Mesothelial cell of epicardium (in vitro differentiated cells): ENCODE measurements around the gene FZD4. TPM values are rescaled to one million over a fixed set of nuclear protein-coding genes. Genes with fewer than 3 reads are reported as not detected.
"Not testable (repeated sequence)": the region's sequence is repeated elsewhere in the genome, so short reads cannot be mapped to it uniquely, and the experiment has no call there.

Experiments
- DNase-seq, 2 experiments: peaks; one replicate each; pipeline ENCODE4 v3.0.0; 2021; ENCODE audit warnings: low spot score in 2 of 2; ENCODE audit not compliant: unreplicated experiment in 2 of 2
- H3K27ac Mint-ChIP-seq: 2 replicates; pipeline ENCODE4 v1.8.0; 2021; ENCODE audit warnings: mixed read lengths
- H3K27me3 Mint-ChIP-seq: 2 replicates; pipeline ENCODE4 v1.8.0; 2021; ENCODE audit warnings: low read depth, mixed read lengths
- H3K36me3 Mint-ChIP-seq: 2 replicates; pipeline ENCODE4 v1.8.0; 2021; ENCODE audit warnings: mixed read lengths
- H3K4me1 Mint-ChIP-seq: 2 replicates; pipeline ENCODE4 v1.8.0; 2021; ENCODE audit warnings: mixed read lengths
- H3K4me3 Mint-ChIP-seq: 2 replicates; pipeline ENCODE4 v1.8.0; 2021; ENCODE audit warnings: mild to moderate bottlenecking, moderate library complexity, mixed read lengths
- H3K9me3 Mint-ChIP-seq: 2 replicates; pipeline ENCODE4 v1.8.0; 2021; ENCODE audit warnings: mixed read lengths
- CTCF ChIP-seq: fragments of 200-600 bp; sonication (generic); IDR thresholded peaks from one replicate; pipeline ENCODE4 v1.5.0; 2021; ENCODE audit warnings: antibody characterized with exemption; ENCODE audit not compliant: unreplicated experiment
- total RNA-seq: library from RNA; stranded (reverse); gene quantifications from 3 replicates; pipeline ENCODE4 v1.2.1, GENCODE V29; 2021

FZD4 gene
- total RNA-seq, 1 donor from 2014 or later: 20.7 TPM

GRCh38 chr11:86938900-86939880 is 16.0 kb downstream of the FZD4 start:
- H3K4me3 Mint-ChIP-seq: no peak overlapping the region
- peaks cover 66% of the 10 kb centered on the region for H3K4me1 Mint-ChIP-seq
- TF ChIP-seq CTCF: peak; percentile 77

GRCh38 chr11:86938203-86938899 is 16.8 kb downstream of the FZD4 start:
- Mint-ChIP-seq H3K36me3 (no peaks in the 10 kb centered on the region), H3K27ac (peak overlapping the region; percentile 82), H3K9me3 (no peaks in the 10 kb centered on the region), H3K4me3 (peak overlapping the region; percentile 1), H3K4me1 (peaks cover 70% of the 10 kb centered on the region), H3K27me3 (no peaks in the 10 kb centered on the region)
- no peak for TF ChIP-seq CTCF
- no peak for DNase-seq

More at GRCh38 chr11:86938900-86939880, 16.0 kb downstream of the FZD4 start:
- no peak for DNase-seq
- H3K27ac Mint-ChIP-seq: peak overlapping the region; percentile 97
- no peaks in the 10 kb centered on the region for H3K9me3 Mint-ChIP-seq
- peaks cover 4% of the 10 kb centered on the region for H3K36me3 Mint-ChIP-seq
- no peaks in the 10 kb centered on the region for H3K27me3 Mint-ChIP-seq

- Mint-ChIP-seq H3K4me1 (peaks cover 80% of the 10 kb centered on the region), H3K27ac (peak overlapping the region; percentile 82)
- H3K9me3 Mint-ChIP-seq, H3K4me3 Mint-ChIP-seq, H3K27me3 Mint-ChIP-seq, DNase-seq, H3K36me3 Mint-ChIP-seq: not testable (repeated sequence)
These were observed 17.9 kb downstream of the FZD4 start for GRCh38 chr11:86937193-86937806.

- Mint-ChIP-seq H3K27me3 (no peaks in the 10 kb centered on the region), H3K36me3 (no peaks in the 10 kb centered on the region), H3K9me3 (no peaks in the 10 kb centered on the region), H3K4me3 (no peak overlapping the region), H3K4me1 (peaks cover 81% of the 10 kb centered on the region), H3K27ac (peak overlapping the region; percentile 89)
- no peak for DNase-seq
- no peak for TF ChIP-seq CTCF
These were observed 20.1 kb downstream of the FZD4 start for GRCh38 chr11:86934926-86935579.

GRCh38 chr11:86934582-86934900 is 20.7 kb downstream of the FZD4 start:
- H3K9me3 Mint-ChIP-seq: no peaks in the 10 kb centered on the region
- no peak overlapping the region for H3K4me3 Mint-ChIP-seq
- H3K36me3 Mint-ChIP-seq: no peaks in the 10 kb centered on the region
- no peaks in the 10 kb centered on the region for H3K27me3 Mint-ChIP-seq
- DNase-seq: no peak
- H3K27ac Mint-ChIP-seq: peak overlapping the region; percentile 89
- no peak for TF ChIP-seq CTCF
- peaks cover 79% of the 10 kb centered on the region for H3K4me1 Mint-ChIP-seq
